ENCODE measurements around the gene MID1IP1. TPM values are rescaled to one million over a fixed set of nuclear protein-coding genes. Genes with fewer than 3 reads are reported as not detected.

The MID1IP1 gene
- total and polyA plus RNA-seq, 2 of the 8 experiments (the other 6 are each of a cell fraction or from before 2014, with no cell fraction given) = 118 to 128 TPM

DNA sequence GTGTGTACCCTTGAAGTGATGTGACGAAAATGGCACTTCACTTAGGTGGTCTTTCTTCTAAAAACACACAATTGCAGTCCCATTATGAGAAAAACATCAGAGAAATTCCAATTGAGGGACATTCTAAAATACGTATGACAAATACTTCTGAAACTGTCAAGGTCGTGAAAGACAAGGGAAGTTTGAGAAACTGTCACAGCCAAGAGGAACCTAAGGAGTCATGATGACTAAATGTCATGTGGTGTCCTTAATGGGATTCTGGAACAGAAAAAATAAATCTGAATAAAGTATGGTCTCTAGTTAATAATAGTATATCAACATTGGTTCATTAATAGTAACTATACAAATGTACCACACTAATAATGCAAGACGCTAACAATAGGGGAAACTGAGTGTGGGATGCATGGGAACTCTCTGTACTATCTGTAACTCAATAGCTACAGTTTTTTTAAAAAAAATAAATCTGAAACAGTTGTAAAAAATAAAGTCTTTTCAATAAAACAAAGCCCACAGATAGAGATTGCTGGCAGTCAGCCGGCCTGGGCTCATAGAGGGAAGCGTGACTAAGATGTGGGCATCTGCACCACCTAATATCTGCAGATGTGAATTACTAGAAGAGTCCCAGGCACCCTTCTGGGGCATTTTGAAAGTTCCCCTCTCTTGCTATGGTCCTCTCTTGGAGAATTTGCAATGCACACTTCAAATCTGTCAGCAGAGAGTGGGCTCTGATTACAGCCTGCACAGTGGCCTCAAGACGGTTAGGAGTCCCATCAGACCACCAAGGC lies 47.6 kb downstream of the MID1IP1 start (continued):
- TF ChIP-seq, protein P1, sequence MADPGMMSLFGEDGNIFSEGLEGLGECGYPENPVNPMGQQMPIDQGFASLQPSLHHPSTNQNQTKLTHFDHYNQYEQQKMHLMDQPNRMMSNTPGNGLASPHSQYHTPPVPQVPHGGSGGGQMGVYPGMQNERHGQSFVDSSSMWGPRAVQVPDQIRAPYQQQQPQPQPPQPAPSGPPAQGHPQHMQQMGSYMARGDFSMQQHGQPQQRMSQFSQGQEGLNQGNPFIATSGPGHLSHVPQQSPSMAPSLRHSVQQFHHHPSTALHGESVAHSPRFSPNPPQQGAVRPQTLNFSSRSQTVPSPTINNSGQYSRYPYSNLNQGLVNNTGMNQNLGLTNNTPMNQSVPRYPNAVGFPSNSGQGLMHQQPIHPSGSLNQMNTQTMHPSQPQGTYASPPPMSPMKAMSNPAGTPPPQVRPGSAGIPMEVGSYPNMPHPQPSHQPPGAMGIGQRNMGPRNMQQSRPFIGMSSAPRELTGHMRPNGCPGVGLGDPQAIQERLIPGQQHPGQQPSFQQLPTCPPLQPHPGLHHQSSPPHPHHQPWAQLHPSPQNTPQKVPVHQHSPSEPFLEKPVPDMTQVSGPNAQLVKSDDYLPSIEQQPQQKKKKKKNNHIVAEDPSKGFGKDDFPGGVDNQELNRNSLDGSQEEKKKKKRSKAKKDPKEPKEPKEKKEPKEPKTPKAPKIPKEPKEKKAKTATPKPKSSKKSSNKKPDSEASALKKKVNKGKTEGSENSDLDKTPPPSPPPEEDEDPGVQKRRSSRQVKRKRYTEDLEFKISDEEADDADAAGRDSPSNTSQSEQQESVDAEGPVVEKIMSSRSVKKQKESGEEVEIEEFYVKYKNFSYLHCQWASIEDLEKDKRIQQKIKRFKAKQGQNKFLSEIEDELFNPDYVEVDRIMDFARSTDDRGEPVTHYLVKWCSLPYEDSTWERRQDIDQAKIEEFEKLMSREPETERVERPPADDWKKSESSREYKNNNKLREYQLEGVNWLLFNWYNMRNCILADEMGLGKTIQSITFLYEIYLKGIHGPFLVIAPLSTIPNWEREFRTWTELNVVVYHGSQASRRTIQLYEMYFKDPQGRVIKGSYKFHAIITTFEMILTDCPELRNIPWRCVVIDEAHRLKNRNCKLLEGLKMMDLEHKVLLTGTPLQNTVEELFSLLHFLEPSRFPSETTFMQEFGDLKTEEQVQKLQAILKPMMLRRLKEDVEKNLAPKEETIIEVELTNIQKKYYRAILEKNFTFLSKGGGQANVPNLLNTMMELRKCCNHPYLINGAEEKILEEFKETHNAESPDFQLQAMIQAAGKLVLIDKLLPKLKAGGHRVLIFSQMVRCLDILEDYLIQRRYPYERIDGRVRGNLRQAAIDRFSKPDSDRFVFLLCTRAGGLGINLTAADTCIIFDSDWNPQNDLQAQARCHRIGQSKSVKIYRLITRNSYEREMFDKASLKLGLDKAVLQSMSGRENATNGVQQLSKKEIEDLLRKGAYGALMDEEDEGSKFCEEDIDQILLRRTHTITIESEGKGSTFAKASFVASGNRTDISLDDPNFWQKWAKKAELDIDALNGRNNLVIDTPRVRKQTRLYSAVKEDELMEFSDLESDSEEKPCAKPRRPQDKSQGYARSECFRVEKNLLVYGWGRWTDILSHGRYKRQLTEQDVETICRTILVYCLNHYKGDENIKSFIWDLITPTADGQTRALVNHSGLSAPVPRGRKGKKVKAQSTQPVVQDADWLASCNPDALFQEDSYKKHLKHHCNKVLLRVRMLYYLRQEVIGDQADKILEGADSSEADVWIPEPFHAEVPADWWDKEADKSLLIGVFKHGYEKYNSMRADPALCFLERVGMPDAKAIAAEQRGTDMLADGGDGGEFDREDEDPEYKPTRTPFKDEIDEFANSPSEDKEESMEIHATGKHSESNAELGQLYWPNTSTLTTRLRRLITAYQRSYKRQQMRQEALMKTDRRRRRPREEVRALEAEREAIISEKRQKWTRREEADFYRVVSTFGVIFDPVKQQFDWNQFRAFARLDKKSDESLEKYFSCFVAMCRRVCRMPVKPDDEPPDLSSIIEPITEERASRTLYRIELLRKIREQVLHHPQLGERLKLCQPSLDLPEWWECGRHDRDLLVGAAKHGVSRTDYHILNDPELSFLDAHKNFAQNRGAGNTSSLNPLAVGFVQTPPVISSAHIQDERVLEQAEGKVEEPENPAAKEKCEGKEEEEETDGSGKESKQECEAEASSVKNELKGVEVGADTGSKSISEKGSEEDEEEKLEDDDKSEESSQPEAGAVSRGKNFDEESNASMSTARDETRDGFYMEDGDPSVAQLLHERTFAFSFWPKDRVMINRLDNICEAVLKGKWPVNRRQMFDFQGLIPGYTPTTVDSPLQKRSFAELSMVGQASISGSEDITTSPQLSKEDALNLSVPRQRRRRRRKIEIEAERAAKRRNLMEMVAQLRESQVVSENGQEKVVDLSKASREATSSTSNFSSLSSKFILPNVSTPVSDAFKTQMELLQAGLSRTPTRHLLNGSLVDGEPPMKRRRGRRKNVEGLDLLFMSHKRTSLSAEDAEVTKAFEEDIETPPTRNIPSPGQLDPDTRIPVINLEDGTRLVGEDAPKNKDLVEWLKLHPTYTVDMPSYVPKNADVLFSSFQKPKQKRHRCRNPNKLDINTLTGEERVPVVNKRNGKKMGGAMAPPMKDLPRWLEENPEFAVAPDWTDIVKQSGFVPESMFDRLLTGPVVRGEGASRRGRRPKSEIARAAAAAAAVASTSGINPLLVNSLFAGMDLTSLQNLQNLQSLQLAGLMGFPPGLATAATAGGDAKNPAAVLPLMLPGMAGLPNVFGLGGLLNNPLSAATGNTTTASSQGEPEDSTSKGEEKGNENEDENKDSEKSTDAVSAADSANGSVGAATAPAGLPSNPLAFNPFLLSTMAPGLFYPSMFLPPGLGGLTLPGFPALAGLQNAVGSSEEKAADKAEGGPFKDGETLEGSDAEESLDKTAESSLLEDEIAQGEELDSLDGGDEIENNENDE (IDR thresholded peaks at IDR 0.05; ENCODE audit: insufficient replicate concordance, low read length) = no peak
- no peak for TF ChIP-seq TAF7 (optimal IDR thresholded peaks at IDR 0.05; ENCODE audit: borderline replicate concordance, low read depth, low read length)
- no peak for TF ChIP-seq EZH2 (IDR thresholded peaks at IDR 0.05; ENCODE audit: low read depth, low read length, severe bottlenecking)
- TF ChIP-seq POLR2A (IDR thresholded peaks at IDR 0.05; ENCODE audit: control extremely low read depth in 1 of 2, low read depth in 2 of 2, low read length in 2 of 2) = no peak
- no peak for TF ChIP-seq RXRA (IDR thresholded peaks at IDR 0.05; ENCODE audit: insufficient read depth, low read depth, low read length)
- no peak for TF ChIP-seq SP1 (IDR thresholded peaks at IDR 0.05; ENCODE audit: low read depth, low read length)
- TF ChIP-seq SIN3A (conservative IDR thresholded peaks at IDR 0.05 in 1 of 2, IDR thresholded peaks at IDR 0.05 in 1 of 2; ENCODE audit: low read depth in 1 of 2, low read length in 2 of 2) = no peak
- no peak for TF ChIP-seq RBBP5 (IDR thresholded peaks at IDR 0.05; ENCODE audit: borderline replicate concordance, low read depth, low read length)
- no peak for TF ChIP-seq CEBPB (IDR thresholded peaks at IDR 0.05; ENCODE audit: low read depth, low read length)
- no peak for TF ChIP-seq TCF12 (IDR thresholded peaks at IDR 0.05; ENCODE audit: low read depth, low read length)
- TF ChIP-seq NRF1 (IDR thresholded peaks at IDR 0.05; ENCODE audit: low read depth, low read length) = no peak
